Bladder microvascular endothelial cell (primary cell): ENCODE data around the gene ZNF74. TPM values are rescaled to one million over a fixed set of nuclear protein-coding genes. Genes with fewer than 3 reads are reported as not detected.

Experiments
- total RNA-seq: library from RNA; depleted of rRNA; stranded (reverse); fragments of >200 nt; gene quantifications from 2 replicates; pipeline ENCODE4 v1.2.3, GENCODE V29; 2014

The ZNF74 gene
- 6.0 and 16.0 TPM in 2 replicates for total RNA-seq

GRCh38 chr22:20393705-20394476, at the start of gene ZNF74:
TSS of gene ZNF74 (plus strand) at chr22:20394151. CDS start at chr22:20394629, 478 bp downstream.

GRCh38 chr22:20437613-20438426, 43.9 kb downstream of the ZNF74 start, which contains the start of gene SCARF2:
TSS of gene SCARF2 (minus strand) at chr22:20437825. CDS start at chr22:20437754, 71 bp downstream.

Other genes with a start within 250 kb of the ZNF74 start
- 9.2 and 13.9 TPM in 2 replicates for gene CCDC188, start 243.1 kb upstream of the ZNF74 start, total RNA-seq
- gene RTN4R, start 125.8 kb upstream of the ZNF74 start, total RNA-seq, result 0.16 and 1.3 TPM in 2 replicates
- gene DGCR6L, start 74.1 kb upstream of the ZNF74 start, total RNA-seq, result 41.9 and 42.3 TPM in 2 replicates
- 4.4 and 9.1 TPM in 2 replicates for gene SCARF2, start 43.7 kb downstream of the ZNF74 start, total RNA-seq
- gene KLHL22, start 101.6 kb downstream of the ZNF74 start, total RNA-seq, result 11.0 and 21.2 TPM in 2 replicates
- 20.4 and 45.9 TPM in 2 replicates for gene MED15, start 113.5 kb downstream of the ZNF74 start, total RNA-seq